ENCODE data around the gene CMIP. TPM values are rescaled to one million over a fixed set of nuclear protein-coding genes. Genes with fewer than 3 reads are reported as not detected.

The CMIP gene
- polyA plus RNA-seq, 1 donor from 2014 or later, result 15.1 TPM

- Histone ChIP-seq H3K27me3 (ENCODE audit: insufficient read depth, low read depth, low read length) (no peaks in the 10 kb centered on the region), H2AFZ (ENCODE audit: low read depth, low read length) (no peak overlapping the region), H3K36me3 (ENCODE audit: insufficient read depth, low read length) (peaks cover 18% of the 10 kb centered on the region), H3K9me2 (ENCODE audit: insufficient read depth, low read length) (no peaks in the 10 kb centered on the region), H4K20me1 (ENCODE audit: insufficient read depth) (no peaks in the 10 kb centered on the region), H3F3A (ENCODE audit: insufficient read depth, low read length, poor library complexity, severe bottlenecking) (no peaks in the 10 kb centered on the region), H3K9ac (ENCODE audit: low read length) (no peak overlapping the region), H3K9me3 (ENCODE audit: low read length) (no peaks in the 10 kb centered on the region), H3K4me3 (ENCODE audit: low read length) (no peak overlapping the region), H3K27ac (ENCODE audit: low read length) (peak overlapping the region; percentile 35), H3K4me2 (ENCODE audit: low read length) (no peak overlapping the region), H3K79me2 (replicated peaks; ENCODE audit: insufficient read depth, low read length) (no peaks in the 10 kb centered on the region)
- TF ChIP-seq REST (IDR thresholded peaks at IDR 0.05; ENCODE audit: borderline replicate concordance), result no peak
- no peak for TF ChIP-seq MXI1 (conservative IDR thresholded peaks at IDR 0.05; ENCODE audit: poor library complexity, severe bottlenecking)
- TF ChIP-seq EP300 (conservative IDR thresholded peaks at IDR 0.05; ENCODE audit: poor library complexity, severe bottlenecking), result no peak
- TF ChIP-seq POLR2AphosphoS5 (IDR thresholded peaks at IDR 0.05), result no peak
- TF ChIP-seq CTCF (IDR thresholded peaks at IDR 0.05; ENCODE audit: poor library complexity, severe bottlenecking), result no peak
- TF ChIP-seq TAF1 (IDR thresholded peaks at IDR 0.05; ENCODE audit: low read depth), result no peak
Measured at GRCh38 chr16:81706327-81707295, 262.0 kb downstream of the CMIP start.

DNA sequence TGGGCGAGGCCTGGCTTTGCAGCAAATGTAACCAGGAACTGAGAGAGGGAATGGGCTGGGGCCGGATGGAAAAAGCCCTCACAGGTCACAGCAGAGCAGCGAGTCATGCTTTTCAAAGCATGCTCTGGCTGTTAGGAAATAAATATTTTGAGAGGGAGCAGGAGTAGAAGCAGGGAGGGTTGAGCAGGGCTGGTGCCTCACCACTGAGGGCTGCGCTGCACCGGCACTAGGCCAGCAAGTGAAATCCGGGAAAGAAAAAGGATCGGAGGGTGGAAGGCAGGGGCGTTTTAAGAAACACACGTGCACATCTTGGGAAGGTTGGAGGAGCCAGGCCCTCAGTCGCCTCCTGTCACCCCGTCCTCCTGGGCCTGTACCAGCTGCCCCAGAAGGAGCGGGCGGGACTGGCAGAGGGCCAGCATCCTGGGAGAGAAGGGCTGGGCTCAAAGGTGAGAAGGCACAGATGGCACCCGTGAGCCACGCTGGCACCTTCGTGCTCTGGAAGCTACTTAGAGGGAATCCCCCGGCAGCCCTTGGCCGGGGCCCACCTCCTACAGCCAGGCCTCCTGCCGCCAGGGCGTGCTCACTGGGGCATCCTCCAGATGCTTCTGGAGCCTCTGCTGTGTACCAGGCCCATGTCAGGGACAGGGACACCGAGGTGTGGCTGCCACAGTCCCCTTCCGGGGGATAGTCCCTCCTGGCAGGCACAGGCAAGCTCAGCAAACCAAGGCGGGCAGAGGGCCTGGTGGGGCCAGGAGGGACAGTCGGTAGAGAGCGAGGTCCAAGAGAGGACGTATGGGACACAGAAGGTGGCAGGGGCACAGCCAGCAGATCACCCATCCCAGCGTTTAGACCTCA is 263.0 kb downstream of the CMIP start:
- no peaks in the 10 kb centered on the region for H3K9me3 ChIP-seq (ENCODE audit: low read length)
- no peak overlapping the region for H3K9ac ChIP-seq (ENCODE audit: low read length)
- no peaks in the 10 kb centered on the region for H3F3A ChIP-seq (ENCODE audit: insufficient read depth, low read length, poor library complexity, severe bottlenecking)
- no peak overlapping the region for H2AFZ ChIP-seq (ENCODE audit: low read depth, low read length)
- H3K4me2 ChIP-seq (ENCODE audit: low read length), result no peak overlapping the region
- no peaks in the 10 kb centered on the region for H3K27me3 ChIP-seq (ENCODE audit: insufficient read depth, low read depth, low read length)
- H3K9me2 ChIP-seq (ENCODE audit: insufficient read depth, low read length), result no peaks in the 10 kb centered on the region
- H3K79me2 ChIP-seq (replicated peaks; ENCODE audit: insufficient read depth, low read length), result no peaks in the 10 kb centered on the region
- peak overlapping the region; percentile 35 for H3K27ac ChIP-seq (ENCODE audit: low read length)
- H3K36me3 ChIP-seq (ENCODE audit: insufficient read depth, low read length), result peaks cover 8% of the 10 kb centered on the region
- H4K20me1 ChIP-seq (ENCODE audit: insufficient read depth), result no peaks in the 10 kb centered on the region
- no peak for TF ChIP-seq POLR2AphosphoS5 (IDR thresholded peaks at IDR 0.05)
- no peak for TF ChIP-seq MXI1 (conservative IDR thresholded peaks at IDR 0.05; ENCODE audit: poor library complexity, severe bottlenecking)
- no peak for TF ChIP-seq TAF1 (IDR thresholded peaks at IDR 0.05; ENCODE audit: low read depth)
- TF ChIP-seq EP300 (conservative IDR thresholded peaks at IDR 0.05; ENCODE audit: poor library complexity, severe bottlenecking), result no peak
- no peak for TF ChIP-seq RAD21 (conservative IDR thresholded peaks at IDR 0.05)
- TF ChIP-seq EZH2 (IDR thresholded peaks at IDR 0.05; ENCODE audit: borderline replicate concordance, insufficient read depth, low read length, poor library complexity, severe bottlenecking), result no peak
- no peak for TF ChIP-seq REST (IDR thresholded peaks at IDR 0.05; ENCODE audit: borderline replicate concordance)
- TF ChIP-seq CTCF (IDR thresholded peaks at IDR 0.05; ENCODE audit: poor library complexity, severe bottlenecking), result no peak
- TF ChIP-seq SMC3 (conservative IDR thresholded peaks at IDR 0.05; ENCODE audit: poor library complexity), result no peak
- no peak overlapping the region for H3K4me3 ChIP-seq (ENCODE audit: low read length)
